HG03521 (cell line): ENCODE measurements around the gene LCN9.
"Not testable (repeated sequence)": the region's sequence is repeated elsewhere in the genome, so short reads cannot be mapped to it uniquely, and the experiment has no call there.

Experiments used
- ATAC-seq: cut with Tn5 transposase; IDR thresholded peaks from one replicate; pipeline ENCODE4 v1.9.1; 2021; ENCODE audit warnings: mild to moderate bottlenecking, moderate library complexity; ENCODE audit not compliant: unreplicated experiment

Gene LCN9, protein sequence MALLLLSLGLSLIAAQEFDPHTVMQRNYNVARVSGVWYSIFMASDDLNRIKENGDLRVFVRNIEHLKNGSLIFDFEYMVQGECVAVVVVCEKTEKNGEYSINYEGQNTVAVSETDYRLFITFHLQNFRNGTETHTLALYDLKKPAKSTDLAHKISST

DNA sequence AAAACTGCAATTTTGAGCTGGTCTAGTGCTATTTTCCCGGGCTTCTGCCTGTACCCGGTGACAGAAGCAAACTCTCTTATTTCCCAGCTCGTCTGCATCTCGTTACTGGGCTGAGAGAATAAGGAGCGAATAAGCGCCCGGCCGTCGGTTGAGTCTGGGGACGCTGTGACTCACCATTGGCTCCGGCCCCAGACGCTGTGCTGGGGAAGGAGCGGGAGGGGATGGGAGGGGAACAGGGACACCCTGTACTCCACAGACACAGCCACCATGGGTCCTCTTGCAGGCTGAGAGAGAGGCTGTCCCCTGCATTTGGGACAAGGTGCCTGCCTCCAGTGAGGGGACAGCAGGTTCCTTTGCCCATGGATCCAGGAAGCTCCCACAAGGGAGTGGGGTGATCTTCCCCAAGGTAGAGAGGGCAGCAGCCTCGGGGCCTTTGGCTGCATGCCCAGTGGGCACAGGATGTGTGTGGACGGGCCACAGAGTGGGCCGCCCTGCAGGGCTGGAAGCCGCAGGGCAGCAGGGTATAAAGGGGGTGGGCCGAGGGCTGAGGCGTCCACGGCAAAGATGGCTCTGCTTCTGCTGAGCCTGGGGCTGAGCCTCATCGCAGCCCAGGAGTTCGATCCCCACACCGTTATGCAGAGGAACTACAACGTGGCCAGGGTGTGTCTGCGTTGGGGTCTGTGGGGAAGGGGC lies at the start of gene LCN9:
Gene LCN9 (plus strand): TSS at position 552 of the 693 bp plus-strand sequence. CDS start 13 bp downstream, at position 565.
- ATAC-seq: no peak

DNA sequence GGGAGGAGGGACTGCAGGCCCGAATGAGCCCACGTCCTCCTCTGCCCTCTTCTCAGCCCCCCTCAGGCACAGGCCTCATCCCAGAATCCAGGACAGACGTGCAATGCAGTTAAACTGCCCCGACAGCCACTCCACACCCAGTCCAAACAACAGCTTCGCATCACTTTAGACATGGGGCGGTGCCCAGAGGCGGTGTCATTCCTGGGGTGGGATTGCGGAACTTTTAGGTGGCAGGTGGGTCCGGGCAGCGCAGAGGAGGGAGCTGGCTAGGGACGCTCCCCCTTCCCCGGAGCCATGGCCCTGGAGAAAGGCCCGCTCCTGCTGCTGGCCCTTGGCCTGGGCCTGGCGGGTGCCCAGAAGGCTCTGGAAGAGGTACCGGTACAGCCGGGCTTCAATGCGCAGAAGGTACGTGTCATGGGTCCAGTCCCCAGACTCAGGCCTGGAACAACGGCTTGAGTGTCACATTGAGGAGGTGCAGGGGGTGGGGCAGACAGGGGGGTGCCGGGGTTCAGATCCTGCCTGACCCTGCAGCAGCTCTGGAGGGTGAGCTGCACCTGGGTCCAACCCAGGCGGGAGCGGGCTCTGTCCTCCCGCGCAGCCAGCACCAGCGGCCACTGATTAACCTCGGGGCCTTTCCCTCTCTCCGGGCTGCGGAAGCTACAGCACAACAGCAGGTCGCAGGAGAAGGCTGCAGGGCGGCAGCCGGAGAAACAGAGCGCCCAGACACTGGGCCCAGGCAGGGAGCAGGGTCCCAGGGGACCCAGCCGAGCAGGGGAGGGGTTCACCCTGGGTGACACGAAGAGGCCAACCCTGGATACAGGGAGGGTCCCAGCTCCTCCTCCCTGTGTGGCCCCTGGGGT lies 48.9 kb upstream of the LCN9 start:
- no peak for ATAC-seq

DNA sequence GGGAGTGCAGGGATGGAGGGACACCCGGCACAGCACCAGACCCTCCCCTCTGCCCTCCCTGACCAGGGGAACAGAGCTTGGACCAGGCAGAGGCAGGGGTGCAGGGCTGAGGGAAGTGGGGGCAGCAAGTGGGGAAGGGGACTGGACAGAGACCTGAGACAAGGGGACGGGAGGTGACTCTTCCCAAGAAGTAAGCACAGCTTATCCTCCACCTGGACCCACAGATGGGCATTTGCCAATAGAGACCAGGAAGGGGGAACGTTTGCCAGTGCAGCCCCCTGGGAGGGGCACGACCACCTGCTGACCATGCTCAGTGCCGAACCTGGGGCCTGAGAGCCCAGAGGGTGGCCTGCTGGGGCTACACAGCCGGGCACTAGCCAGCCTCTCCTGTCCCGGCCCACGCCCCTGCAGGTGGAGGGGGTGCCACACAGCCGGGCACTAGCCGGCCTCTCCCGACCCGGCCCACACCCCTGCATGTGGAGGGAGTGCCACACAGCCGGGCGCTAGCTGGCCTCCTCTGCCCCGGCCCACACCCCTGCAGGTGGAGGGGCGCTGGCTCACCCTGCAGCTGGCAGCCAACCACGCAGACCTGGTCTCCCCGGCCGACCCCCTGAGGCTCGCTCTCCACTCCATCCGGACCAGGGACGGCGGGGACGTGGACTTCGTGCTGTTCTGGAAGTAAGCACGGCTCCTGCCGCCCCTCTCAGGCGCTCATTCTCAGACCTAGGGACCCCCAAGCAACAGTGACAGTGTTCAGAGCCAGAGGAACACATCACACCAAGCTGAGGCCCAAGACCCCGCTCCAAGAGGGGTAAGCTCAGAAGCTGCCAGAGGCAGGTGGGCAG lies 48.1 kb upstream of the LCN9 start:
- ATAC-seq: no peak

DNA sequence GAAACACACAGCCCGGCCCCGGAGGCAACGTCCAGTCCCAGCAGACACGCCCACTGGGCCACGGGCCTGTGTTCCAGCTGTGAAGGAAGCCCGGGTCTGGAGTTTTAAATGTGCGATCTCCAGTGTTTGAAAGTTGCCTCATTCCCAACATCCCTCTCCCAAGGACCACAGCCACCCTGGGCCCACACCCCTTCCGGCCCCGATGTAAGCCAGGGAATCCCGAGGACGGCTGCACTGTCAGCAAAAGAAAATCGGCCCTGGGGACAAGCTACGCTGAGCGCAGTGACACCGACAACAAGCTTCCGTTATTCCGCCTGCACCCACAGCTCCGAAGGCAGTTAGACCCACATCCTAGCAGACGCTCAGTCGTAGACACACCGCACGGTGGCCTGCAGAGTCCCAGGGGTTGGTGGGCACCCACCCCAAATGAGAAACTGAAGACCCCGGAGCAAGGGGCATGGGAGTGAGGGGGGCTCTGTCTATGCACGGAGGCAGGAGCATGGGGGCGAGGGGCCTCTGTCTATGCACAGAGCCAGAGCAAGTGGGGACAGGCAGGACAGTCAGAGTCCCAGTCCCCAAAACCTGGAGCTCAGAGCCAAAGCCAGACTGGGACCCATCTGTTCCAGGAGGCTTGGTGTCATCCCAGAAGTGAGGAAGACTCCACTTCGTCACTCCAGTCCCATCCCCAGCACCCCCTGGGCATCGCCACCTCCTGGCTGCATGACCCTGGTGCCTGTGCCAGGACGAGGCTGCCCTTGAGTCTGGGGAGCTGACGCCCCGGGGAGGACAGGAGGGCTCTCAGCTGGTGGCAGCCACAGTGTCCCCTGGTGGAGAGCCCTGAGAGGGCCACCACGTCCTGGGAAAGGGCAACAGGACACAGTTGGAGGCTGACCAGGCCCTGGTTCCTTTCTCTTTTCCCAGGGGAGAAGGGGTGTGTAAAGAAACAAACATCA lies 47.2 kb upstream of the LCN9 start:
- ATAC-seq: no peak

DNA sequence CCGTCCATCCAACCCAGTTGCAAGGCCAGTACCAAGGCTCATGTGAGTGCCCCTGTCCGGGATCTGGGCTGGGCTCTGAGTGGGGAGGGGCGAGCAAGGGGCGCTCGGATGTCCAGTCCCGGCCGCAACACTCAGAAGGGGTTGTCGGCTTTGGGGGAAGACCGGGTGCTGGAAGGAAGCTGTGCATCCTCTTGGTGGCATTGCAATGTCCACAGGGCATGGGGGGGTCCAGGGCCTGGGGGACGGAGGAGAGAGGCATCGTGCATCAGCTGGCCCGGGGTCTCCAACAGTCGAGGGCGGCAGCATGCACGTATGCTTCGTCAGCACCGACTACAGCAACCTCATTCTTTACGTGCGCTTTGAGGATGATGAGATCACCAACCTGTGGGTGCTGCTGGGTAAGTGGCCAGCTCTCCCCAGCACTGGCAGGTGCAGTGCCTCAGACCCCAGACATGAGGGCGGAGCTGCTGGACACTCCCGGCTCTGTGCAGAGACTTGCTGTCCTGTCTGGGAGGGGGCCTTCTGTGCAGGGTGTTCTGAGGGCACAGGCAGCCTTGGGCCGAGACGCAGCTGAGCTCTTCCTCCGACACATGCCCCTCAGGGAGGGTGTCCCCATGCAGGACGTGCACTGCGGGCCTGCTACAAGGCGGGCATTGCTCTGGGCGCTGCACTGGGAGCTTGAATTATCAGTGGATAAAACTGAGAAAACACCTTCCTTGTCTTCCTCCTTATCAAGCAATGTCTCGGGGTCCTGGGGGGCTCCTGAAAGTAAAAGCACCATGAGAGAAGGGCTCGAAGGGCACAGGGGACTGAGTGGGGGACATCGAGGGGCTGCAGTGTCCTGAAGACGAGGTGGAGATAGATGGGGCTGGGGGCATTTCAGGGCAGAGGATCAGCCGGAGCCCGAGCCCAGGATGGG lies 46.2 kb upstream of the LCN9 start:
- no peak for ATAC-seq

GRCh38 chr9:135617538-135617900 lies 45.6 kb upstream of the LCN9 start:
- ATAC-seq: no peak

- no peak for ATAC-seq
Observed at GRCh38 chr9:135617991-135618411, 45.1 kb upstream of the LCN9 start.

DNA sequence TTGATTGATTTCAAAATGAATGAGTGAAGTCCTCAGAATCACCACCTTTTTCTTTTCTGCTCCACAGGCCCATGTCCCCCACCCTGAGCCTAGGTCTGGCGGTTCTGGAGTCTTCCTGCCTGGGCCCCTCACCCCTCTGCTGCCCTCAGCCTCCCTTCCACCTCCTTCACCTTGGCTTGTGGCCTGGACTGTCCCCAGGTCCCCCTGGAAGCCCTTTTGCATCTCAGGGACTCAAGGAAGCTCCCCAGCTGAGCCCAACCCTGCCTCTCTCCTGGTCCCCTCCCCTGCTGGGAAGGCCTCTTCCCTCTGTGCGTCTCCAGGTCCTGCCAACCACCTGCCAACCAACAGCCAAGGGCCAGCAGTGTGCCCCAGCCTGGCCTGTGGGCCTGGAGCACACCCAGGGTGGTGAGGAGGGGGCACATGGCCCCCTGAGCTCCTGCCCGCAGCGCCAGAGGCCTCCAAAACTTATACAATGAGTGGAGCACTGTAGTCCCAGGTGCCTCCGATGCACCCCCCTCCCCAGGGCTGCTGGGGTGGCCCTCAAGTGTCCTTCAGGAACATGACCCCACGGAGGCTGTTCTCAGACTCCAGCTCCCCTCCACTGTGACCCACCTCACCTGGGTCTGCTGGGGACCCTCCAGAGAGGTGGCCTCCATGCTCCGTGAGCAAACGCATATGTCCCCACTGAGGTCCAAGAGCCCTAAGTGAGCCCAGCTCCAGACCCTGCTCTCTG lies 44.1 kb upstream of the LCN9 start:
- no peak for ATAC-seq

GRCh38 chr9:135619599-135619886 lies 43.6 kb upstream of the LCN9 start:
- ATAC-seq: no peak

DNA sequence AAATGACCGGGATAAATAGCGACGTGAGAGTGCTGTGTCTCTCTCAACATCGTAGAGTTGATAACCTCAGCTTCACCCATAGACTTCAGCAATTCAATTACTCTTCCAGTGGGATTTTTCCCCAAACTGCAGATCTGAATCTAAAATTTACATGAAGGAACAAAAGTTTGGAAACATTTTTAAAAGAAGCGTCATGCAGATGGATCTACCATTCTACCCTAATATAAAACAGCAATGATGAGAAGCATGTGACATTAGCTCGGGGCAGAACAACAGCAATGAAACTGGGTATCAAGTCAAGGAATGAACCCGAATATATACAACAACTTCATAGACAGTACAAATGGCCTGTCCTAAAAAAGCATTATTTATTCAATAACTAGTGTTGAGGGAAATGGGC lies 42.6 kb upstream of the LCN9 start:
- no peak for ATAC-seq

GRCh38 chr9:135622415-135623020 lies 40.6 kb upstream of the LCN9 start:
- no peak for ATAC-seq

GRCh38 chr9:135624282-135624681 lies 38.8 kb upstream of the LCN9 start:
- no peak for ATAC-seq

DNA sequence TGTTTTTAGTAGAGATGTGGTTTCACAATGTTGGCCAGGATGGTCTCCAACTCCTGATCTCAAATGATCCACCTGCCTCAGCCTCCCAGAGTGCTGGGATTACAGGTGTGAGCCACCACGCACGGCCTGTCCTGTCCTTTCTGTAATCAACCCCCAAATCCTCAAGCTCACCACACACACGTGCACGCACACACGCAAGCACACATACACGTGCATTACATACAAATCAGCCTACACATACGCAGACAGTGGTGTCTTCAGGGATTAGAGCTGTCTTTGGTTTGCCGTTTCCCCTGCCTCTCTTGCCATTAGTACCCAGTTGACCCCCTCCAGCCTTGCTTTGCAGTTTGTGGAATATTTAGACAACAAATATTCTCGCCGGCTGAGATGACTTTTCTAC lies 30.3 kb upstream of the LCN9 start:
- ATAC-seq: no peak

GRCh38 chr9:135636930-135637530 lies 26.1 kb upstream of the LCN9 start:
- not testable (repeated sequence) for ATAC-seq

GRCh38 chr9:135639196-135639595 lies 23.9 kb upstream of the LCN9 start, which contains the start of gene GLT6D1:
TSS of gene GLT6D1 (minus strand) at chr9:135639540. CDS start at chr9:135639187, 353 bp downstream.
- no peak for ATAC-seq

DNA sequence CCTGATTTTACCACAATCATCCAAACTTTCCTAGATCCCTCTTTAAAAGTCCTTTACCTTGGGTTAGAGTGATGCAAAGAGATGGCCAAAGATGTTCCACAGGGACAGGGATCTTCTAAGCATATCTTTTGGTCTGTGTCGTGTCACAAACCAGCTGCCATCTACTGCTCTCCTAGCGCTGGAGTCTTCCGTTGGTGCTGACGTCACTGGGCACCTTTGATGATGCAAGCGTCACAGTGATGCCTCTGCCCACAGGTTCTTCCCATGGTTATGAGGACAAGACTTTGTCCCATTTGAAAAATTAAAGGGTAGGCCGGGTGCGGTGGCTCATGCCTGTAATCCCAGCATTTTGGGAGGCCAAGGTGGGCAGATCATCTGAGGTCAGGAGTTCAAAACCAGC lies 22.1 kb upstream of the LCN9 start:
- ATAC-seq: no peak

DNA sequence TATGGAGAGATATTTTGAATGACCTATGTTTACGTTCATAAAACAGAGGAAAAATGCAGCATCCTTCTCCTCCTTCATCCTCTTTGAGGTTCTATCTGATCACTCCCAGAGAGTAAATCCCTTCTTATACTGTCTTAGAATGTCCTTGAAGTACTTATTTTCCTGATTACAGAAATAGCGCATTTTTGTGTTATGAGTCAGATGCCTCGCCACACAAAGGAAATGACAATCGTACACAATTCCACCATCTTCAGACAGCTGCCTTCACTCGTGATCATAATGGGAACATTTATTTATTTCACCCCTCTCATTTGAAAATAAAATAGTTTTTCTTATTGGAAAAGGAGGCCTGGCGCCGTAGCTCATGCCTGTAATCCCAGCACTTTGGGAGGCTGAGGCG lies 21.4 kb upstream of the LCN9 start:
- ATAC-seq: no peak
